NCI-H524 treated with DMSO at 0.1 percent for 48 hours (cell line): ENCODE results near the gene TNFSF11.
"Not testable (repeated sequence)": the region's sequence is repeated elsewhere in the genome, so short reads cannot be mapped to it uniquely, and the experiment has no call there.

Experiments
- DNase-seq: peaks from one replicate; lab custom pipeline; 2025; lab: John Stamatoyannopoulos, UW

Gene TNFSF11

GRCh38 chr13:42560320-42560719, 13.6 kb upstream of the TNFSF11 start:
- DNase-seq: not testable (repeated sequence)

- DNase-seq: no peak
Measured at GRCh38 chr13:42561752-42562467, 12.0 kb upstream of the TNFSF11 start.

- DNase-seq: no peak
Measured at GRCh38 chr13:42567906-42568305, 6.0 kb upstream of the TNFSF11 start.

- DNase-seq: no peak
Measured at GRCh38 chr13:42569576-42570344, 4.2 kb upstream of the TNFSF11 start.

- DNase-seq: no peak
Measured at GRCh38 chr13:42571895-42572294, 2.1 kb upstream of the TNFSF11 start.

- no peak for DNase-seq
Measured at GRCh38 chr13:42574435-42575311, 721 bp downstream of the TNFSF11 start.

- DNase-seq: no peak
Measured at GRCh38 chr13:42575938-42576337, 2.0 kb downstream of the TNFSF11 start.

GRCh38 chr13:42577538-42577937, 3.6 kb downstream of the TNFSF11 start:
- no peak for DNase-seq

GRCh38 chr13:42580644-42581043, 6.7 kb downstream of the TNFSF11 start:
- DNase-seq: no peak

- DNase-seq: no peak
Measured at GRCh38 chr13:42581427-42581826, 7.5 kb downstream of the TNFSF11 start.

GRCh38 chr13:42591602-42592001, 17.6 kb downstream of the TNFSF11 start:
- DNase-seq: no peak

- DNase-seq: peak; percentile 29
Measured at GRCh38 chr13:42592915-42593900, 19.3 kb downstream of the TNFSF11 start.

GRCh38 chr13:42594481-42595252, 20.7 kb downstream of the TNFSF11 start:
- DNase-seq: no peak

GRCh38 chr13:42595253-42595571, 21.3 kb downstream of the TNFSF11 start:
- DNase-seq: no peak

GRCh38 chr13:42597505-42597904, 23.6 kb downstream of the TNFSF11 start:
- no peak for DNase-seq

- no peak for DNase-seq
Measured at GRCh38 chr13:42600943-42601342, 27.0 kb downstream of the TNFSF11 start.

GRCh38 chr13:42602906-42603305, 29.0 kb downstream of the TNFSF11 start:
- no peak for DNase-seq

- DNase-seq: no peak
Measured at GRCh38 chr13:42603571-42603970, 29.6 kb downstream of the TNFSF11 start.

- no peak for DNase-seq
Measured at GRCh38 chr13:42607546-42607945, 33.6 kb downstream of the TNFSF11 start.

- no peak for DNase-seq
Measured at GRCh38 chr13:42610649-42611048, 36.7 kb downstream of the TNFSF11 start.
